HG03097 (cell line): ENCODE data around the gene LSM5.
"Not testable (repeated sequence)": the region's sequence is repeated elsewhere in the genome, so short reads cannot be mapped to it uniquely, and the experiment has no call there.

ENCODE experiments used
- ATAC-seq: cut with Tn5 transposase; IDR thresholded peaks from one replicate; pipeline ENCODE4 v1.9.1; 2021; ENCODE audit not compliant: unreplicated experiment, low FRiP score

Gene LSM5

GRCh38 chr7:32506266-32507054 lies 16.3 kb upstream of the LSM5 start:
- ATAC-seq: peak; percentile 77

GRCh38 chr7:32502728-32503127 lies 12.5 kb upstream of the LSM5 start:
- ATAC-seq: no peak

- no peak for ATAC-seq
Observed at GRCh38 chr7:32501522-32501921, 11.3 kb upstream of the LSM5 start.

GRCh38 chr7:32500922-32501341 lies 10.8 kb upstream of the LSM5 start:
- peak; percentile 55 for ATAC-seq

- ATAC-seq: not testable (repeated sequence)
Observed at GRCh38 chr7:32500216-32500615, 10.0 kb upstream of the LSM5 start.

GRCh38 chr7:32499755-32500154 lies 9.6 kb upstream of the LSM5 start:
- ATAC-seq: not testable (repeated sequence)

- ATAC-seq: no peak
Observed at GRCh38 chr7:32496052-32496813, 6.1 kb upstream of the LSM5 start.

GRCh38 chr7:32495298-32496051 lies 5.3 kb upstream of the LSM5 start, which contains the start of gene AVL9:
TSS of gene AVL9 (plus strand) at chr7:32495489. CDS start at chr7:32495710, 221 bp downstream.
- ATAC-seq: peak; percentile 94

- ATAC-seq: peak; percentile 2
Observed at GRCh38 chr7:32494946-32495297, 4.7 kb upstream of the LSM5 start.

GRCh38 chr7:32489788-32490126 lies 423 bp downstream of the LSM5 start:
- ATAC-seq: no peak

- ATAC-seq: no peak
Observed at GRCh38 chr7:32481921-32482320, 8.3 kb downstream of the LSM5 start.

- no peak for ATAC-seq
Observed at GRCh38 chr7:32481176-32481575, 9.0 kb downstream of the LSM5 start.

GRCh38 chr7:32479574-32480200 lies 10.5 kb downstream of the LSM5 start:
- no peak for ATAC-seq

GRCh38 chr7:32477649-32477980 lies 12.6 kb downstream of the LSM5 start:
- no peak for ATAC-seq

GRCh38 chr7:32476816-32477648 lies 13.1 kb downstream of the LSM5 start:
- ATAC-seq: no peak

- ATAC-seq: no peak
Observed at GRCh38 chr7:32474008-32474407, 16.2 kb downstream of the LSM5 start.

- ATAC-seq: no peak
Observed at GRCh38 chr7:32472015-32472414, 18.2 kb downstream of the LSM5 start.

GRCh38 chr7:32470871-32471270 lies 19.3 kb downstream of the LSM5 start:
- no peak for ATAC-seq

- ATAC-seq: not testable (repeated sequence)
Observed at GRCh38 chr7:32470004-32470403, 20.2 kb downstream of the LSM5 start.
